Karpas-422 (cell line): Measurements from ENCODE around the gene ZNF335. TPM values are rescaled to one million over a fixed set of nuclear protein-coding genes. Genes with fewer than 3 reads are reported as not detected.
A peak's percentile ranks its signal among the peaks of the same experiment; 100 is the strongest.

ENCODE experiments used
- DNase-seq: peaks from one replicate; pipeline ENCODE4 v3.0.0-alpha.2; 2015
- H2AFZ ChIP-seq: fragments of 200-600 bp; sonication (generic); 2 replicates; pipeline ENCODE4 v1.6.1; 2014; ENCODE audit warnings: antibody characterized with exemption, low read length, mixed read lengths
- H3K27ac ChIP-seq: fragments of 200-600 bp; sonication (generic); 2 replicates; pipeline ENCODE4 v1.5.1; 2014; ENCODE audit warnings: mild to moderate bottlenecking, low read length, moderate library complexity
- H3K27me3 ChIP-seq: fragments of 200-600 bp; sonication (generic); 2 replicates; pipeline ENCODE4 v1.6.1; 2014; ENCODE audit warnings: low read length, mixed read lengths
- H3K36me3 ChIP-seq: fragments of 200-600 bp; sonication (generic); 2 replicates; pipeline ENCODE4 v1.6.1; 2014; ENCODE audit warnings: low read length, mixed read lengths; ENCODE audit not compliant: insufficient read depth
- H3K4me1 ChIP-seq: fragments of 200-600 bp; sonication (generic); 2 replicates; pipeline ENCODE4 v1.6.1; 2014; ENCODE audit warnings: mild to moderate bottlenecking, low read length, mixed read lengths
- H3K4me2 ChIP-seq: fragments of 200-600 bp; sonication (generic); 2 replicates; pipeline ENCODE4 v1.6.1; 2014; ENCODE audit warnings: low read length, low read depth, mild to moderate bottlenecking; ENCODE audit not compliant: poor library complexity, severe bottlenecking
- H3K4me3 ChIP-seq: fragments of 200-600 bp; sonication (generic); 2 replicates; pipeline ENCODE4 v1.5.1; 2014; ENCODE audit warnings: mild to moderate bottlenecking, antibody characterized with exemption, low read length, mixed read lengths
- H3K79me2 ChIP-seq: fragments of 200-600 bp; sonication (generic); 2 replicates; pipeline ENCODE4 v1.6.1; 2014; ENCODE audit warnings: mild to moderate bottlenecking, low read length, mixed read lengths
- H3K9ac ChIP-seq: fragments of 200-600 bp; sonication (generic); 2 replicates; pipeline ENCODE4 v1.6.0; 2014; ENCODE audit warnings: low read length
- H3K9me2 ChIP-seq: fragments of 200-600 bp; sonication (generic), shearing (Covaris generic); replicated peaks from 2 replicates; pipeline ENCODE4 v1.6.0; 2014; ENCODE audit warnings: mild to moderate bottlenecking, low read length, moderate library complexity; ENCODE audit not compliant: insufficient read depth
- H3K9me3 ChIP-seq: fragments of 300-700, 200-600 bp; sonication (generic); 2 replicates; pipeline ENCODE4 v1.6.1; 2014; ENCODE audit warnings: low read length, mixed read lengths
- H4K20me1 ChIP-seq: fragments of 200-600 bp; sonication (generic); 2 replicates; pipeline ENCODE4 v1.6.1; 2014; ENCODE audit warnings: mild to moderate bottlenecking, antibody characterized with exemption, low read length, low read depth; ENCODE audit not compliant: insufficient read depth
- total RNA-seq: library from RNA; depleted of rRNA; stranded (reverse); fragments of >200 nt; shearing (Covaris generic); gene quantifications from 2 replicates; pipeline ENCODE4 v1.2.3, GENCODE V29; 2014; ENCODE audit warnings: low replicate concordance

ZNF335 gene
- total RNA-seq, 1 experiment from 2014 or later = 13.2 TPM

DNA sequence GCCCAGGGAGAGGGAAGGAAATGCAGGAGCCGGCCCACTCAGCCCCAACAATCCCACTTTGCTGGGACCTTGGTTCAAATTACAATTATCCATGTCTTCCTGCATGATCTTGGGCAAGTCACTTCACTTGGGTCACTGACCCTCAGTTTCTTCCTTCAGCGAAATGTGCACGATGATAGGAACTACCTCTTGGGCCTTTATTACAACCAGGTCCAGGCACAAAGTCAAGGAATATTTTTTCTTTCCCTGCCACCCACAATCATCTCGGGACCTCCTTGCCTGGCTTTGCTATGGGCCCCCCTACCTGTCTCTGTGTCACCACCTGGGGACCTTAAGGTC is 59.7 kb downstream of the ZNF335 start:
- Histone ChIP-seq H3K4me3 (peak overlapping the region; percentile 30; the same call in 1 of the 2 replicates), H3K9ac (peak overlapping the region; percentile 32), H3K36me3 (no peaks in the 10 kb centered on the region), H3K27ac (no peak overlapping the region), H2AFZ (peak overlapping the region; percentile 94), H3K4me1 (peaks cover 38% of the 10 kb centered on the region), H3K9me3 (no peaks in the 10 kb centered on the region), H4K20me1 (no peaks in the 10 kb centered on the region), H3K27me3 (no peaks in the 10 kb centered on the region), H3K79me2 (no peaks in the 10 kb centered on the region), H3K4me2 (peak overlapping the region; percentile 38), H3K9me2 (no peaks in the 10 kb centered on the region)
- no peak for DNase-seq

- Histone ChIP-seq H3K27me3 (no peaks in the 10 kb centered on the region), H4K20me1 (no peaks in the 10 kb centered on the region), H3K9ac (peak within 1 kb of the TSS; percentile 43), H3K4me2 (peak within 1 kb of the TSS; percentile 38), H3K36me3 (no peaks in the 10 kb centered on the region), H3K9me2 (no peaks in the 10 kb centered on the region), H2AFZ (peak within 1 kb of the TSS; percentile 94), H3K4me3 (peak within 1 kb of the TSS; percentile 35; the same call in 1 of the 2 replicates), H3K27ac (no peak within 1 kb of the TSS), H3K79me2 (no peaks in the 10 kb centered on the region), H3K9me3 (no peaks in the 10 kb centered on the region), H3K4me1 (peaks cover 38% of the 10 kb centered on the region)
- peak; percentile 53 for DNase-seq
Measured at GRCh38 chr20:45911486-45912343, 60.3 kb downstream of the ZNF335 start, which contains the start of gene PLTP. Gene PLTP, minus strand, starts transcription at chr20:45912155. Its CDS starts 703 bp downstream, at chr20:45911452.

DNA sequence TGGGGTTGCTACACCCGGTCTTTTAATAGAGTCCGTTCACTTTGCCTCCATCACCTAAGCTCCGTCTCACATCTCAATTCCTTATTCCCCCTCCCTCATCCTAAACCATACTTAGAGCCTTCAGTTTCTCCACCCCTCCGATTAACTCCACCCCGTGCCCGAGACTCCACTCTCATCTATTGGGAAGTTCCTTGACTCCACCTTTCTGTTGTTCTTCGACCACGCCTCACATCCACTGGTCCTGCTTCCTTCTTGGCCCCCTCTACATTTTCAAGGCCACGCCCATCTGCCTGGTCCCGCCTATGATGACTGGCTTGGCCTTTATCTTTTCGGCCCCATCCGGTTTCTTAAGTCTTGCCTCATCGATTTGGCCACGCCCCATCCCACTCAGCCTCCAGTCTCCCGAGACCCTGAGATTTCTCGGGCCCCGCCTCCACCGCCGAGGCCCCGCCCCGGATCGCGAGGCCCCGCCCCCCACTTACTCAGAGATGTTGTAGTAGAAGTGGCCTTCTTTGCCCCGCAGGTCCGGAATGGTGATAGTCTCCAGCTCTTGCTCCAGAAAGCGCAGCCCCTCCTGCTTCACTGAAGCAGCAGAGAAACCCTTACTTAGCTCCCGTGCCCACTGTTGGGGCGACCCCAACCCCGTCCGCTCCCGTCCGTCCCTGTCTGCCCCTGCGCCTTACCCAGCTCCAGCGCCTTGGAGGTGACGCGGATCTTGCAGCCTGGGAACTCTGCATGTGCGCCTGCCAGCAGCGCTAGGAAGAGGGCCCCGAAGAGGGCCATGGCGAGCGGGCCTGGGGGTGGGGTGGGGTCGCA is 61.1 kb downstream of the ZNF335 start:
- Histone ChIP-seq H3K4me1 (peaks cover 38% of the 10 kb centered on the region), H3K27me3 (no peaks in the 10 kb centered on the region), H4K20me1 (no peaks in the 10 kb centered on the region), H3K36me3 (no peaks in the 10 kb centered on the region), H3K9me2 (no peaks in the 10 kb centered on the region), H3K4me2 (peak overlapping the region; percentile 59), H3K4me3 (peak overlapping the region; percentile 58; the same call in 1 of the 2 replicates), H3K9ac (peak overlapping the region; percentile 48), H3K79me2 (no peaks in the 10 kb centered on the region), H2AFZ (peak overlapping the region; percentile 53; the same call in 1 of the 2 replicates), H3K9me3 (no peaks in the 10 kb centered on the region), H3K27ac (no peak overlapping the region)
- DNase-seq = peak; percentile 100

- H3K27me3 ChIP-seq = no peaks in the 10 kb centered on the region
- no peaks in the 10 kb centered on the region for H4K20me1 ChIP-seq
- no peaks in the 10 kb centered on the region for H3K9me2 ChIP-seq
- H3K4me3 ChIP-seq = peak overlapping the region; percentile 58; the same call in 1 of the 2 replicates
- H3K9ac ChIP-seq = peak overlapping the region; percentile 48
- peak overlapping the region; percentile 53; the same call in 1 of the 2 replicates for H2AFZ ChIP-seq
- no peaks in the 10 kb centered on the region for H3K9me3 ChIP-seq
- H3K27ac ChIP-seq = no peak overlapping the region
- no peak for DNase-seq
- H3K79me2 ChIP-seq = no peaks in the 10 kb centered on the region
- peak overlapping the region; percentile 59 for H3K4me2 ChIP-seq
- H3K4me1 ChIP-seq = peaks cover 46% of the 10 kb centered on the region
- no peaks in the 10 kb centered on the region for H3K36me3 ChIP-seq
Measured at GRCh38 chr20:45909817-45910669, 62.0 kb downstream of the ZNF335 start.

- H2AFZ ChIP-seq = no peak overlapping the region
Measured at GRCh38 chr20:45909336-45909808, 62.6 kb downstream of the ZNF335 start.

GRCh38 chr20:45908084-45908483 is 63.9 kb downstream of the ZNF335 start:
- no peaks in the 10 kb centered on the region for H3K36me3 ChIP-seq
- H3K27ac ChIP-seq = no peak overlapping the region
- no peak overlapping the region for H3K4me2 ChIP-seq
- no peaks in the 10 kb centered on the region for H3K9me3 ChIP-seq
- DNase-seq = no peak
- no peak overlapping the region for H2AFZ ChIP-seq
- peaks cover 60% of the 10 kb centered on the region for H3K4me1 ChIP-seq
- no peaks in the 10 kb centered on the region for H3K79me2 ChIP-seq
- H3K27me3 ChIP-seq = no peaks in the 10 kb centered on the region
- no peaks in the 10 kb centered on the region for H4K20me1 ChIP-seq
- no peaks in the 10 kb centered on the region for H3K9me2 ChIP-seq
- no peak overlapping the region for H3K4me3 ChIP-seq
- no peak overlapping the region for H3K9ac ChIP-seq

More at GRCh38 chr20:45909336-45909808, 62.6 kb downstream of the ZNF335 start:
- H3K79me2 ChIP-seq = no peaks in the 10 kb centered on the region
- H3K27ac ChIP-seq = no peak overlapping the region
- no peaks in the 10 kb centered on the region for H4K20me1 ChIP-seq
- peak overlapping the region; percentile 58; the same call in 1 of the 2 replicates for H3K4me3 ChIP-seq
- no peak overlapping the region for H3K9ac ChIP-seq
- H3K4me1 ChIP-seq = peaks cover 50% of the 10 kb centered on the region
- DNase-seq = no peak
- no peaks in the 10 kb centered on the region for H3K36me3 ChIP-seq
- peak overlapping the region; percentile 59 for H3K4me2 ChIP-seq
- no peaks in the 10 kb centered on the region for H3K9me2 ChIP-seq
- no peaks in the 10 kb centered on the region for H3K9me3 ChIP-seq
- H3K27me3 ChIP-seq = no peaks in the 10 kb centered on the region

GRCh38 chr20:45907219-45907948 is 64.6 kb downstream of the ZNF335 start:
- no peaks in the 10 kb centered on the region for H3K9me3 ChIP-seq
- no peak for DNase-seq
- H3K79me2 ChIP-seq = no peaks in the 10 kb centered on the region
- no peaks in the 10 kb centered on the region for H4K20me1 ChIP-seq
- H3K9ac ChIP-seq = no peak overlapping the region
- H2AFZ ChIP-seq = no peak overlapping the region
- no peak overlapping the region for H3K4me3 ChIP-seq
- no peaks in the 10 kb centered on the region for H3K36me3 ChIP-seq
- no peaks in the 10 kb centered on the region for H3K9me2 ChIP-seq
- H3K4me2 ChIP-seq = no peak overlapping the region
- H3K4me1 ChIP-seq = peaks cover 61% of the 10 kb centered on the region
- no peak overlapping the region for H3K27ac ChIP-seq
- no peaks in the 10 kb centered on the region for H3K27me3 ChIP-seq
